HPDE6-E6E7 (cell line): ENCODE measurements around the gene TAB3.
"Not testable (repeated sequence)": the region's sequence is repeated elsewhere in the genome, so short reads cannot be mapped to it uniquely, and the experiment has no call there.

Experiments used
- DNase-seq: peaks from one replicate; pipeline ENCODE4 v3.0.0; 2011; ENCODE audit warnings: missing footprints; ENCODE audit errors: extremely low spot score

The TAB3 gene

DNA sequence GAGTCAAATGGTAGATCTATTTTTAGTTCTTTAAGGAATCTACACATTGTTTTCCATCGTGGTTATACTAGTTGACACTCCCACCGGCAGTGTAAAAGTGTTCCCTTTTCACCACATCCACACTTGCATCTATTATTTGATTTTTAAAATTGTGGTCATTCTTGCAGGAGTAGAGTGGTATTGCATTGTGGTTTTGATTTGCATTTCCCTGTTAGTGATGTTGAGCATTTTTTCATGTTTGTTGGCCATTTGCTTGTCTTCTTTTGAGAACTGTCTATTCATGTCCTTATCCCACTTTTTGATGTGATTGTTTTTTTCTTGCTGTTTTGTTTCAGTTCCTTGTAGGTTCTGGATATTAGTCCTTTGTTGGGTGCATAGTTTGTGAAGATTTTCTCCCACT lies 70.0 kb downstream of the TAB3 start:
- DNase-seq, result no peak

DNA sequence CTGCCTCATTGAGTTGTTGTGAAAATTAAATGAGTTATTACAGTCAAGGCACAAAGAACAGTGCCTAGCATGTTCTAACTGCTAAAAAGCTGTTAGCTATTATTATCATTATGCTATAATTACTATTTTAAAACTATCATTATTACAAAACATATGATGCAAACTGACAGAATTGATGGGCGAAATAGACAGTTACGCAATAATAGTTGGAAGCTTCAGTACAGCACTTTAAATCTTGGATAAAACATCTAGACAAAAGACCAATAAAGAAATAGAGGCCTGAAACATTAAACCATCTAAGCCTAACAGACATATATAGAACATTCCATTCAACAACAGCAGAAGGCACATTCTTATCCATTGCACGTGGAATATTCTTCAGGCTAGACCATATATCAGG lies 73.0 kb downstream of the TAB3 start:
- no peak for DNase-seq

DNA sequence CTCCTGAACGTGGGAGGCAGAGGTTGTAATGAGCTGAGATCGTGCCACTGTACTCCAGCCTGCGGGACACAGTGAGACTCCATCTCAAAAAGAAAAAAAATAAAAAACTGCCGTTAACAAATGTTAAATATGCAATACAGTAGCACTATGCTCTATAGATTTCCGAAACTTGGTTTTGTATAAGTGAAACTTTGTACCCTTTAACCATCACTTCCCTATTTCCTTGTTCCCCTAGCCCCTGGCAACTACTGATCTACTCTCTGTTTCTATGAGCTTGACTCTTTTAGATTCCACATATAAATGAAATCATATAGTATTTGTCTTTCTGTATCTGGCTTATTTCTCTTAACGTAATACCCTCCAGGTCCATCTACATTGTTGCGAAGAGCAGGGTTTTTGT lies 74.1 kb downstream of the TAB3 start:
- DNase-seq, result no peak

DNA sequence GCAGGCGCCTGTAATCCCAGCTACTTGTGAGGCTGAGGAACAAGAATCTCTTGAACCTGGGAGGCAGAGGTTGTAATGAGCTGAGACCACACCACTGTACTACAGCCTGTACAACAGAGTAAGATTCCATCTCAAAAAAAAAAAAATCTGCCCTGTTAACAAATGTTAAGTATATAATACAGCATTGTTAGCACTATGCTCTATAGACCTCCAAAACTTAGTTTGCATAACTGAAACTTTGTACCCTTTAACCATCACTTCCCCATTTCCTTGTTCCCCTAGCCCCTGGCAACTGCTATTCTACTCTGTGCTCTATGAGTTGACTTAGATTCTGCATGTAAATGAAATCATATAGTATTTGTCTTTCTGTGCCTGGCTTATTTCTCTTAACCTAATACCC lies 76.7 kb downstream of the TAB3 start:
- no peak for DNase-seq

DNA sequence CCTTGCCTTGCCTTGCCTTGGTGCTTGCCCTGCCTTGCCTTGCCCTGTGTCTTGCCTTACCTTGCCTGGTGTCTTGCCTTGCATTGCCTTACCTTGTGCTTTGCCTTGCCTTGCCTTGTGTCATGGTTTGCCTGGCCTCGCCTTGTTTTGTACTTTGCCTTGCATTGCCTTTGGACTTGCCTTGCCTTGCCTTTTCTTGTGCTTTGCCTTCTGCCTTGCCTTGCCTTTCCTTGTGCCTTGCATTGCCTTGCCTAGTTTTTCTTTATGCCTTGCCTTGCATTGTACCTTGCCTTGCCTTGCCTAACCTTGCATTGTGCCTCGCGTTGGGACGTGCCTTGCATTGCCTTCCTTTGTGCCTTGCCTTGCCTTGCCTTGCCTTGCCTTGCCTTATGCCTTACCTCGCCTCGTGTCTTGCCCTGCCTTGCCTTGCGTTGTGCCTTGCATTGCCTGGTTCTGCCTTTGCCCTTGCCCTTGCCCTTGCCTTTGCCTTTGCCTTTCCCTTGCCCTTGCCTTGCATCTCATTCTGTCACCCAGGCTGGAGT lies 82.8 kb downstream of the TAB3 start:
- DNase-seq, result no peak

DNA sequence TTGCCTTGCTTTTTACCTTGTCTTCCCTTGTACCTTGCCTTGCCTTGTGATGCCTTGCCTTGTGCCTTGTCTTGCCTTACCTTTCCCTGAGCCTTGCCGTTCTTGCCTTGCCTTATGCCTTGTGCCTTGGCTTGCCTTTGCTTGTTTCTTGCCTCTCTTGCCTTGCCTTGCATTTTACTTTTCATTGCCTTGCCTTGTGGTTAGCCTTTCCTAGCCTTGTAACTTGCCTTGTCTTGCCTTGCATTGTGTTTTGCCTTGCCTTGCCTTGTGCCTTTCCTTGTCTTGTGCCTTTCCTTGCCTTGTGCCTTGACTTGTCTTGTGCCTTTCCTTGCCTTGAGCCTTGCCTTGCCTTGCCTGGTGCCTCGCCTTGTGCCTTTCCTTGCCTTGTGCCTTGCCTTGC lies 84.6 kb downstream of the TAB3 start:
- DNase-seq, result no peak

DNA sequence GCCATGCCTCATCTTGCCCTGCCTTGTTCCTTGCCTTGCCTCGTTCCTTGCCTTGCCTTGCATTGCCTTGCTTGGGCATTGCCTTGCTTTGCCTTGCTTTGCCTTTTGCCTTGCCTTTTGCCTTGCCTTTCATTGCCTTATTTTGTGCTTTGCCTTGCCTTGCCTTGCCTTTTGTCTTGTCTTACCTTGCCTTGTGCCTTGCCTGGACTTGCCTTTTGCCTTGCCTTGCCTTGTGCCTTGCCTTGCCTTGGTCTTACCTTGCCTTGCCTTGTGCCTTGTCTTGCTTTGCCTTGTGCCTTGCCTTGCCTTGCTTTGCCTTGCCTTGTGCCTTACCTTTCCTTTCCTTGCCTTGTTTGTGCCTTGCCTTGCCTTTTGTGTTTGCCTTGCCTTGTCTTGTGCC lies 88.2 kb downstream of the TAB3 start:
- no peak for DNase-seq

DNA sequence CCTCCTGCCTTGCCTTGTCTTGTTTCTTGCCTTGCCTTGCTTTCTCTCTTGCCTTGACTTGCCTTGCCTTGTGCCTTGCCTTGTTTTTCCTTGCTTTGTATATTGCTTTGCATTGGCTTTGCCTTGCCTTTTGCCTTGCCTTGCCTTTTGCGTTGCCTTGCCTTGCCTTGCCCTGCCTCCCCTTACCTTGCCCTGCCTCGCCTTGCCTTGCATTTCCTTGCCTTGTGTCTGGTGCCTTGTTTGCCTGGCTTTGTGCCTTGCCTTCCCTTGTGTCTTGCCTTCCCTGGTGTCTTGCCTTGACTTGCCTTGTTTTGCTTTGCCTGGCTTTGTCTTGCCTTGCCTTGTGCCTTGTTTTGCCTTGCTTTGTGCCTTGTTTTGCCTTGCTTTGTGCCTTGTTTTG lies 89.7 kb downstream of the TAB3 start:
- DNase-seq, result no peak

DNA sequence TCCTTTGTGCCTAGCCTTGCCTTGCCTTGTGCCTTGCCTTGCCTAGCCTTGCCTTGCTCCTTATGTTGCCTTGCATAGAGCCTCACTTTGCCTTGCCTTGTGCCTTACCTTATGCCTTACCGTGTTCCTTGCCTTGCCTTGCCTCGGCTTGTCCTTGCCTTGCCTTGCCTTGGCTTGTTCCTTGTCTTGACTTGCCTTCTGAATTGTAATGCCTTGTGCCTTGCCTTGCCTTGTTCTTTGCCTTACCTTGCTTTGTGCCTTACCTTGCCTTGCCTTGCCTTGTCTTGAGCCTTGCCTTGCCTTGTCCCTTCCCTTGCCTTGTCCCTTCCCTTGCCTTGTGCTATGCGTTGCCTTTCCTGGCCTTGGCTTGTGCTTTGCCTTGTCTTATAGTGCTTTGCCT lies 90.2 kb downstream of the TAB3 start:
- no peak for DNase-seq

DNA sequence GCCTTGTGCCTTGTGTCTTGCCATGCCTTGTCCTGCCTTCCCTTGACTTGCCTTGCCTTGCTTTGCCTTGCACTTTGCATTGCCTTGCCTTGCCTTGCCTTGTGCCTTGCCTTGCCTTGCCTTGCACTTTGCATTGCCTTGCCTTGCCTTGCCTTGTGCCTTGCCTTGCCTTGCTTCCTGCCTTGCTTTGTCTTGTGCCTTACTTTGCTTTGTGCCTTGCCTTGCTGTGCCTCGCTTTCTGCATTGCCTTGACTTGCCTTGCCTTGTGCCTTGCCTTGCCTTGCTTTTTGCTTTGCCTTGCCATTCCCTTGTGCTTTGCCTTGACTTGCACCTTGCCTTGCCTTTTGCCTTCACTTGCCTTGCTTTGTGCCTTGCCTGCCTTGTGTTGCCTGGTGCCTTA lies 91.8 kb downstream of the TAB3 start:
- DNase-seq, result not testable (repeated sequence)

DNA sequence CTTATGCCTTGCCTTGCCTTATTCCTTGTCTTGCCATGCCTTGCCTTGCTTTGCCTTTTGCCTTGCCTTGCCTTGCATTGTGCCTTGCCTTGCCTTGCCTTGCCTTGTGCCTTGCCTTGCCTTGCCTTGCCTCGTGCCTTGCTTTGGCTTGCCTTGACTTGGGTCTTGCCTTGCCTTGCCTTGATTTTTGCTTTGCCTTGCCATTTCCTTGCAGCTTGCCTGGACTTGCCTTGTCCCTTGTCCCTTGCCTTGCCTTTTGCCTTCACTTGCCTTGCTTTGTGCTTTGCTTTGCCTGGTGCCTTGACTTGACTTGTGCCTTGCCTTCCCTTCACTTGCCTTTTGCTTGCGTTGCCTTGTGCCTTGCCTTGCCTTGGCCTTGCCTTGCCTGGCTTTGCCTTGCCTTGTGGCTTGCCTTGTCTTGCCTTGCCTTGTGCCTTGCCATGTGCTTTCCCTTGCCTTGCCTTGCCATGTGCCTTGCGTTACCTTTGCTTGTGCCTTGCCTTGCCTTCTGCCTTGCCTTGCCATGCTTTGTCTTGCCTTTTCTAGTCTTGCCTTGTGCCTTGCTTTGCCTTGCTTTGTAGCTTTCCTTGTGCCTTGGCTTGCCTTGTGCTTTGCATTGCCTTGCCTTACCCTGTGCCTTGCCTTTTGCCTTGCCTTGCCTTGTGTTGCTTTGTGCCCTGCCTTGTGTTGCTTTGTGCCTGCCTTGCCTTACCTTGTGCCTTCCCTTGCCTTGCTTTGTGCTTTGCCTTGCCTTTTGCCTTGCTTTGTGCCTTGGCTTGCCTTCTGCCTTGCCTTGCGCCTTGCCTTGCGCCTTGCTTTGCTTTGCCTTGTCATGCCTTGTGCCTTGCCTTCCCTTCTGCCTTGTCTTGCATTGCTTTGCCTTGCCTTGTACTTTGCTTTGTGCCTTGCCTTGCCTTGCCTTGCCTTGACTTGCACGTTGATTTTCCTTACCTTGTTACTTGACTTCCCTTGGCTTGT lies 92.8 kb downstream of the TAB3 start:
- DNase-seq, result no peak

DNA sequence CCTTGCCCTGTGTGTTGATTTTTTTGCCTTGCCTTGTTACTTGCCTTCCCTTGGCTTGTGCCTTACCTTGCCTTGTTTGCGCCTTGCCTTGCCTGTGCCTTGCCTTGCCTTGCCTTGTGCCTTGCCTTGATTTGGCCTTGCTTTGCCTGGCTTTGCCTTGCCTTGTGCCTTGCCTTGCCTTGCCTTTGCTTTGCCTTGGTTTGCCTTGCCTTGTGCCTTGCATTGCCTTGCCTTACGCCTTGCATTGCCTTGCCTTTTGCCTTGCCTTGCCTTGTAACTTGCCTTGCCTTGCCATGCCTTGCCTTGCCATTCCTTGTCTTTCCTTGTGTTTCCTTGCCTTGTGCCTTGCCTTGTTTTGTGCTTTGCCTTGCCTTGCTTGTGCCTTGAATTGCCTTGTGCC lies 94.6 kb downstream of the TAB3 start:
- no peak for DNase-seq

DNA sequence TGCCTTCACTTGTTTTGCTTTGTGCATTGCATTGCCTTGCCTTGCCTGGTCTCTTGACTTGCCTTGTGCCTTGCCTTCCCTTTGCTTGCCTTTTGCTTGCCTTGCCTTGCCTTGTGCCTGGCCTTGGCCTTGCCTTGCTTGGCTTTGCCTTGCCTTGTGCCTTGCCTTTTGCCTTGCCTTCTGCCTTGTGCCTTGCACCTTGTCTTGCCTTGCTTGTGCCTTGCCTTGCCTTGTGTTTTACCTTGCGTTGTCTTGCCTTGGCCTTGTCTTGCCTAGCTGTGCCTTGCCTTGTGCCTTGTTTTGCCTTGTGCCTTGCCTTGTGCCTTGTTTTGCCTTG lies 95.3 kb downstream of the TAB3 start:
- DNase-seq, result no peak

DNA sequence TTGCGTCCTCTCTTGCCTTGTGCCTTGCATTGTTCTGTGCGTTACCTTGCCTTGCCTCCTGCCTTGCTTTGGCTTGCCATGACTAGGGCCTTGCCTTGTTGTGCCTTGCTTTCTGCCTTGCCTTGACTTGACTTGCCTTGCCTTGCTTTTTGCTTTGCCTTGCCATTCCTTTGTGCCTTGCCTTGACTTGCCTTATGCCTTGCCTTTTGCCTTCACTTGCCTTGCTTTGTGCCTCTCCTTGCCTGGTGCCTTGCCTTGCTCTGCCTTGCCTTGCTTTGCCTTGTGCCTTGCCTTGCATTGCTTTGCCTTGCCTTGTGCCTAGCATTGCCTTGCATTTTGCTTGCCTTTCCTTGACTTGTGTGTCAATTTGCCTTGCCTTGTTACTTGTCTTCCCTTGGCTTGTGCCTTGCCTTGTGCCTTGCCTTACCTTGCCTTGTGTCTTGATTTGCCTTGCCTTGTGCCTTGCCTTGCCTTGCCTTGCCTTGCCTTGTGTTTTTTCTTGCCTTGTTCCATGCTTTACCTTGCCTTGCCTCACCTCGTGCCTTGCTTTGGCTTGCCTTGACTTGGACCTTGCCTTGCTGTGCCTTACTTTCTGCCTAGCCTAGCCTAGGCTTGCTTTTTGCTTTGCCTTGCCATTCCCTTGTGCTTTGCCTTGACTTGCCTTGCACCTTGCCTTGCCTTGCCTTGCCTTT lies 95.8 kb downstream of the TAB3 start:
- no peak for DNase-seq

DNA sequence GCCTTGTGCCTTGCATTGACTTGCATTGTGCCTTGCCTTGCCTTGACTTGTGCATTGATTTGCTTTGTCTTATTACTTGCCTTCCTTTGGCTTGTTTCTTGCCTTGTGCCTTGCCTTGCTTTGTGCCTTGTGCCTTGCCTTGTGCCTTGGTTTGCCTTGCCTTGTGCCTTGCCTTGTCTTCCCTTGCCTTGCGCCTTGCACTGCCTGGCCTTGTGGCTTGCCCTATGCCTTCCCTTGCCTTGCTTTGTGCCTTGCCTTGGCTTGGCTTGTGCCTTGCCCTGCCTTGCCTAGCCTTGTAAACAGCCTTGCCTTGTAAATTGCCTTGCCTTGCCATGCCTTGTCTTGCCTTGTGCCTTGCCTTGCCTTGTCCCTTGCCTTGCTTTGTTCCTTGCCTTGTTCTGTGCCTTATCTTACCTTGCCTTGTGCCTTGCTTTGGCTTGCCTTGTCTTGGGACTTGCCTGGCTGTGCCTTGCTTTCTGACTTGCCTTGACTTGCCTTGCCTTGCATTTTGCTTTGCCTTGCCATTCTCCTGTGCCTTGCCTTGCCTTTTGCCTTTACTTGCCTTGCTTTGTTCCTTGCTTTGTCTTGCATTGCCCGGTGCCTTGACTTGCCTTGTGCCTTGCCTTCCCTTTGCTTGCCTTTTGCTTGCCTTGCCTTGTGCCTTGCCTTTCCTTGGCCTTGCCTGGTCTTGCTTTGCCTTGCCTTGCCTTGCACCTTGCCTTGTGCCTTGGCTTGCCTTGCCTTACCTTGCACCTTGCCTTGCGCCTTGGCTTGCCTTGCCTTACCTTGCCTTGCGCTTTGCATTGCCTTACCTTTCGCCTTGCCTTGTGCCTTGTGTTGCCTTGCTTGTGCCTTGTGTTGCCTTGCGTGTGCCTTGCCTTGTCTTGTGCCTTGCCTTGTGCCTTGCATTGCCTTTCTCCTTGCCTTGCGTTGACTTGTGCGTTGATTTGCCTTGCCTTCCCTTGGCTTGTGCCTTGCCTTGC lies 97.5 kb downstream of the TAB3 start:
- no peak for DNase-seq

DNA sequence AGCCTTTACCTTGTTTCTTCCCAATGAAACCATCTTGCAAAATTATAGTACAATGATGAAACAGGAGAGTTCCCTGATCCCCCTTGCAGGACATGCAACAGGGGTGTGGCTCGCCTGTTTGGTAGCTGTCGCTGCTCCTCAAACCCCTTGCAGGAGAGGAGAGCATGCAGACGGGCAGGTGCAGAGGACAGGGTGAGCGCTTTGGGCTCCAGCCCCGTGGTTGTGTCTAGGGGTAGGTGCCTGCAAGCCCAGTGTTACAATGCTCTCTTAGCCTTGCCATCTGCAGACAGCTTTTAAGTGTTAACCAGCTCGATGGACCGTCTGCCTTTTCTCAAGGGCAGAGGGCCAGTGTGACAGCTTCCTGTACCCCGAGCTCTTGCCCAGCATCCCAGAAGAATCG lies 102.0 kb downstream of the TAB3 start:
- no peak for DNase-seq

DNA sequence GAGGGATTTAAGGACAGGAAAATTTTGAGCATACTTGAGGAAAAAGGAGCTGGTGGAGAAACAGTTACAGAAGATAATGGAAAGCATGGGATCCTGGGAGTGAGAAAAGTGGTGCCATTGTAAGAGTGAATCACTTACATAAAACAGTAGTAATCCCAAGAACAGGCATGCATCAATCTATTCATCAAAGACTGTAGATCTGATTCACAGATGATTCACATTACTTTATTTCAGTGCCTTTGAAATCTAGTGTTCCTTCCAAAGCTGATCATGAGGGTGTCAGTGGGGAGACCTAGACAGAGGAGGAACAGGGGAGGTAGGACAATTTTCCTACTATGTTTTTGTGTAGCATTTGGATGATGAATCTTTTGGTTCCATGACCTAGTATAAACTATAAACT lies 102.7 kb downstream of the TAB3 start:
- peak; percentile 3 for DNase-seq

DNA sequence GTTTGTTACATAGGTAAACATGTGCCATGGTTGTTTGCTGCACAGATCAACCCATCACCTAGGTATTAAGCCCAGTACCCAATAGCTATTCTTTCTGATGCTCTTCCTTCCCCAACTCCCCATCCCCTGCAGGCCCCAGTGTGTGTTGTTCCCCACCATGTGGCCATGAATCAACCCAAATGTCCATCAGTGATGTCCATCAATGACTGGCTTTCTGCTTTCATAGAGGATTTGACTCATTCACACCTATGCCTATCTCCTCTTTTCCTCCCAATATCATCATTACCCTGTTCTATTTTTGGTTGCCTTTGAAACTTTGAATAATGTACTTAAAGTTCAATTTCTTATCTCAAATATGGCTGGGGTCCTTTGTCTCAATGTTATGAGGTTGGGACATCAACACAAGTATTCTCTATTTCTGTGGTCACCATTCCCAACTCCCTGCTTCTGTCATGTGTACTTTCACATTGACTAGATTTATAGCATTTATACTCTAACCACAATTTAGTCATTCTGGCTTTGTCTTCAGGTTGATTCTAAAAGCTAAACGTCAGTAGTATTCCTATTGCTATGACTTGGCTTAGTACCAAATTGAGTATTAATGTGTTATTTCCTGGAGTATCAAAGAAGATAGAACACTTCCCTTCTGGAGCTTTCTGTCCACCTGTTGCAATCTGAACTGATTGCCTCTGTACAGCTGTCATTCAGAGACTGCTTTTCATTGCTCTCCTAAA lies 107.2 kb downstream of the TAB3 start:
- no peak for DNase-seq

DNA sequence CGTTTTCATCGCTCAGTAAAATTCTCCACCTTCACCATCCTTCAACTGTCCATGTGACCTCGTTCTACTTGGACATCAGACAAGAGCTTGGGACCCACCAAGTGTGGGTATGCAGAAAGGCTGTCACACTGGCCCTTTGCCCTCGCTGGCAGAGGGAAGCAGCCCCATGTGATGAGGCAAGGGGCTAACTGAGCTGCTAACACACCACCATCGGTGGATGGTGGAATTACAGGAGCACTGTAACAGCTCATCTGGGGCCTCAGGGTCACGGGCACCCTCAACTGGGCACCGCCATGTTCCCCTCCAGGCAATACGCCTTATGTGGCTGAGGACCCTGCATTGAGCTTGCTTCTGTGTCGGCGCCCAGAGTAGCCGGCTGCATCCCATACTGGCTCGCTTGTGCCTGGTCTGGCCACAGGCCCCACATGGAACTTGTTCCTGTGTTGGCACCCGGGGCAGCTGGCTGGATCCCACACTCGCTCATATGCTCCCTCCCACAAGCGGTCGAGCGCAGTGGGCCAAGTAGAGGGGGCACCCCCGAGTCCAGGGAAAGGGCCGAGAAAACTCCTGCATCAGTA lies 109.5 kb downstream of the TAB3 start:
- DNase-seq, result no peak

DNA sequence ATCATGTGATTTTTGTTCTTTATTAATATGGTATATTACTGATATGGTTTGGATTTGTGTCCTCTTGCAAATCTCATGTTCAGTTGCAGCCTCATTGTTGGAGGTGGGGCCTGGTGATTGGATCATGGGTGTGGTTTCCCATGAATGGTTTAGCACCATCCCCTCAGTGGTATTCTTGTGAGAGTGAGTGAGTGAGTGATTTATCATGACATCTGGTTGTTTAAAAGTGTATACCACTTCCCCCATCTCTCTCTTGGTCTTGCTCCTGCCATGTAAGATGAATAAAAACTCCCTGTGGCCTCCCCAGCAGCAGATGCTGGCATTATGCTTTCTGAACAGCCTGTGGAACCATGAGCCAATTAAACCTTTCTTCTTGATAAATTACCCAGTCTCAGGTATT lies 111.5 kb downstream of the TAB3 start:
- DNase-seq, result no peak
